H1 (cell line): Measurements from ENCODE around the gene SEPTIN5. TPM values are rescaled to one million over a fixed set of nuclear protein-coding genes. Genes with fewer than 3 reads are reported as not detected.

Experiments used
- CTCF ChIA-PET: fragments of 300-600 bp; sonication (Branson Sonifier 250); formaldehyde crosslinking; loops from one replicate; lab custom pipeline; 2021; ENCODE audit not compliant: partially characterized antibody; lab: Charles Lee
- POLR2A ChIA-PET: fragments of 300-600 bp; sonication (Branson Sonifier 250); formaldehyde crosslinking; loops from one replicate; lab custom pipeline; 2021; ENCODE audit warnings: inconsistent platforms; ENCODE audit not compliant: partially characterized antibody; lab: Charles Lee
- DNase-seq, 2 experiments: peaks; one replicate each; pipeline versions ENCODE4 v3.0.0 to v3.0.0-alpha.2; 2010 to 2022; ENCODE audit warnings: low spot score in 2 of 2, low read depth in 1 of 2, mixed read lengths in 1 of 2
- FAIRE-seq: peaks from 2 replicates; lab custom pipeline; 2011; peaks lifted over from hg19 to GRCh38; lab: Jason Lieb, UNC
- H2AFZ ChIP-seq: 2 replicates; pipeline ENCODE4 v1.8.1; 2012; ENCODE audit warnings: low read length, inconsistent platforms
- H2AK5ac ChIP-seq: 2 replicates; pipeline ENCODE4 v1.6.1; 2013; ENCODE audit warnings: low read depth, low read length
- H2BK120ac ChIP-seq: replicated peaks from 2 replicates; pipeline ENCODE3; 2013; ENCODE audit warnings: low read depth, low read length, inconsistent platforms
- H2BK12ac ChIP-seq: 2 replicates; pipeline ENCODE4 v1.6.1; 2013; ENCODE audit warnings: low read depth, low read length
- H2BK15ac ChIP-seq: 2 replicates; pipeline ENCODE4 v1.6.1; 2013; ENCODE audit warnings: low read length
- H2BK20ac ChIP-seq: 2 replicates; pipeline ENCODE4 v1.6.1; 2013; ENCODE audit warnings: low read length
- H2BK5ac ChIP-seq: 2 replicates; pipeline ENCODE4 v1.6.1; 2013; ENCODE audit warnings: low read depth, low read length
- H3K14ac ChIP-seq: 2 replicates; pipeline ENCODE4 v1.6.1; 2013; ENCODE audit warnings: inconsistent platforms; ENCODE audit not compliant: insufficient read length
- H3K18ac ChIP-seq: 2 replicates; pipeline ENCODE4 v1.6.1; 2013; ENCODE audit warnings: low read length; ENCODE audit errors: extremely low read depth
- H3K23ac ChIP-seq: 2 replicates; pipeline ENCODE4 v1.6.1; 2013; ENCODE audit warnings: inconsistent platforms; ENCODE audit not compliant: insufficient read length
- H3K23me2 ChIP-seq: 2 replicates; pipeline ENCODE4 v1.6.1; 2013; ENCODE audit warnings: low read depth, low read length
- H3K27ac ChIP-seq: 2 replicates; pipeline ENCODE4 v1.6.1; 2011; ENCODE audit warnings: low read depth, low read length, inconsistent platforms
- H3K27me3 ChIP-seq, 4 experiments: replicated peaks in 1 of 4; 1 replicate in 1 of 4; 2 replicates in 3 of 4; pipeline versions ENCODE4 v1.6.1 to v1.8.1; 2011 to 2013; ENCODE audit warnings: low read length in 3 of 4, mild to moderate bottlenecking in 3 of 4, inconsistent platforms in 2 of 4, mixed read lengths in 2 of 4, moderate library complexity in 1 of 4; ENCODE audit not compliant: control insufficient read depth in 3 of 4, insufficient read depth in 3 of 4; ENCODE audit errors: extremely low read depth in 1 of 4
- H3K36me3 ChIP-seq, 4 experiments: 2 replicates each; pipeline versions ENCODE4 v1.6.1 to v1.8.1; 2011 to 2013; ENCODE audit warnings: mild to moderate bottlenecking in 4 of 4, low read length in 3 of 4, moderate library complexity in 2 of 4, control low read depth in 1 of 4, inconsistent platforms in 1 of 4; ENCODE audit not compliant: insufficient read depth in 4 of 4, control insufficient read depth in 2 of 4
- H3K4ac ChIP-seq: replicated peaks from 2 replicates; pipeline ENCODE3; 2013; ENCODE audit warnings: low read length, low read depth, mixed read lengths, inconsistent platforms; ENCODE audit not compliant: insufficient read length
- H3K4me1 ChIP-seq, 4 experiments: replicated peaks in 1 of 4; 1 replicate in 1 of 4; 2 replicates in 3 of 4; pipeline versions ENCODE4 v1.6.1 to v1.8.1; 2011 to 2013; ENCODE audit warnings: low read length in 3 of 4, inconsistent platforms in 2 of 4, mixed read lengths in 1 of 4; ENCODE audit not compliant: insufficient read depth in 4 of 4, control insufficient read depth in 3 of 4
- H3K4me2 ChIP-seq, 2 experiments: 2 replicates each; pipeline versions ENCODE4 v1.6.1 to v1.8.1; 2011 to 2013; ENCODE audit warnings: low read depth in 2 of 2, low read length in 2 of 2, control low read depth in 1 of 2, inconsistent platforms in 1 of 2, mild to moderate bottlenecking in 1 of 2; ENCODE audit not compliant: insufficient read depth in 1 of 2
- H3K4me3 ChIP-seq, 4 experiments: fragments of 200-600, 300-600 bp in 1 of 4; sonication (generic), shearing (Covaris generic), sonication (Bioruptor Twin) in 1 of 4; 2 replicates each; pipeline versions ENCODE4 v1.5.1 to v1.8.1; 2011 to 2016; ENCODE audit warnings: low read length in 4 of 4, low read depth in 3 of 4, control low read depth in 2 of 4, inconsistent platforms in 2 of 4, mild to moderate bottlenecking in 2 of 4, mixed read lengths in 1 of 4, moderate library complexity in 1 of 4; ENCODE audit not compliant: insufficient read depth in 2 of 4; ENCODE audit errors: extremely low read depth in 1 of 4
- H3K56ac ChIP-seq: replicated peaks from 2 replicates; pipeline ENCODE3; 2013; ENCODE audit warnings: low read depth, mild to moderate bottlenecking, mixed read lengths, low read length, inconsistent platforms; ENCODE audit not compliant: insufficient read length
- H3K79me1 ChIP-seq: 2 replicates; pipeline ENCODE4 v1.6.1; 2013; ENCODE audit warnings: low read depth, low read length, control low read depth
- H3K79me2 ChIP-seq, 2 experiments: 2 replicates each; pipeline versions ENCODE4 v1.6.1 to v1.8.1; 2012 to 2013; ENCODE audit warnings: low read length in 2 of 2, mild to moderate bottlenecking in 2 of 2, inconsistent platforms in 1 of 2; ENCODE audit not compliant: insufficient read depth in 2 of 2, control insufficient read depth in 1 of 2
- H3K9ac ChIP-seq, 4 experiments: replicated peaks in 1 of 4; 1 replicate in 1 of 4; 2 replicates in 3 of 4; pipeline versions ENCODE4 v1.6.1 to v1.8.1; 2011 to 2013; ENCODE audit warnings: low read depth in 3 of 4, low read length in 3 of 4, control low read depth in 2 of 4, mild to moderate bottlenecking in 2 of 4, moderate library complexity in 2 of 4, inconsistent platforms in 1 of 4; ENCODE audit errors: extremely low read depth in 1 of 4
- H3K9me3 ChIP-seq, 2 experiments: 2 replicates each; pipeline versions ENCODE4 v1.6.1 to v1.8.1; 2012 to 2013; ENCODE audit warnings: mild to moderate bottlenecking in 2 of 2, moderate library complexity in 2 of 2, control low read depth in 1 of 2, inconsistent platforms in 1 of 2, low read depth in 1 of 2, low read length in 1 of 2, mixed read lengths in 1 of 2; ENCODE audit not compliant: insufficient read depth in 2 of 2
- H4K20me1 ChIP-seq, 2 experiments: replicated peaks in 1 of 2; 2 replicates each; pipeline versions ENCODE3 to v1.8.1; 2011 to 2013; ENCODE audit warnings: inconsistent platforms in 2 of 2, low read length in 2 of 2, mild to moderate bottlenecking in 1 of 2; ENCODE audit not compliant: insufficient read depth in 2 of 2, control insufficient read depth in 1 of 2
- H4K5ac ChIP-seq: 2 replicates; pipeline ENCODE4 v1.6.1; 2013; ENCODE audit warnings: low read length, low read depth, mixed read lengths, inconsistent platforms; ENCODE audit not compliant: insufficient read length
- H4K8ac ChIP-seq: 2 replicates; pipeline ENCODE4 v1.8.0; 2013; ENCODE audit warnings: mild to moderate bottlenecking, moderate library complexity, low read length, inconsistent platforms; ENCODE audit not compliant: insufficient read depth; ENCODE audit errors: extremely low read depth
- H4K91ac ChIP-seq: replicated peaks from 2 replicates; pipeline ENCODE3; 2013; ENCODE audit warnings: low read length, mixed read lengths, inconsistent platforms; ENCODE audit not compliant: insufficient read length
- PHF8 ChIP-seq: fragments of 200-600 bp; sonication (generic); conservative IDR thresholded peaks from 2 replicates; pipeline ENCODE4 v1.7.1; 2012; ENCODE audit warnings: low read depth, mild to moderate bottlenecking, inconsistent platforms, low read length, moderate library complexity
- SUZ12 ChIP-seq: fragments of 200-600 bp; sonication (generic); IDR thresholded peaks from 2 replicates; pipeline ENCODE4 v1.6.1; 2012; ENCODE audit warnings: mild to moderate bottlenecking, inconsistent platforms, low read length, moderate library complexity, mixed read lengths
- WGBS, 2 experiments: shearing (Covaris generic) in 1 of 2; methylation state at CpG; one replicate each; pipeline versions ENCODE4 v1.1.6 to v1.1.7; 2013 to 2015; ENCODE audit warnings: low lambda C conversion rate in 2 of 2, mixed read lengths in 2 of 2, inconsistent platforms in 1 of 2, low coverage in 1 of 2, missing lambda C conversion rate in 1 of 2; ENCODE audit not compliant: insufficient replicate concordance in 2 of 2, insufficient coverage in 1 of 2, insufficient read length in 1 of 2; ENCODE audit errors: extremely low coverage in 1 of 2, missing lambda C conversion rate in 1 of 2; 5-methylcytosine and 5-hydroxymethylcytosine counted together
- polyA plus RNA-seq, 7 experiments: library from polyadenylated mRNA; depleted of rRNA in 3 of 7; stranded (reverse) in 5 of 7; unstranded in 2 of 7; fragments of >200 nt in 5 of 7; fragments of 200-250 nt in 2 of 7; gene quantifications; 1 replicate in 5 of 7; 2 replicates in 1 of 7; 4 replicates in 1 of 7; pipeline versions ENCODE4 v1.2.1 to v1.2.3, GENCODE V29; 2011 to 2013; ENCODE audit warnings: missing spikeins in 2 of 7, mixed read lengths in 2 of 7
- total RNA-seq: library from RNA; stranded (reverse); fragmentation: NEBNext Ultra II Directional; extraction: Animal tissue kit (Norgen Biotek cat#: 25700); gene quantifications from 2 replicates; pipeline ENCODE4 v1.2.1, GENCODE V29; 2021

Gene SEPTIN5
- total and polyA plus RNA-seq, 2 of the 8 experiments (the other 6 are each of a cell fraction or from before 2014, with no cell fraction given) = 6.0 to 8.6 TPM

- H3K23ac ChIP-seq = no peak overlapping the region
- FAIRE-seq = no peak
- H3K4me1 ChIP-seq = peaks cover 0 to 44% (median 26%) of the 10 kb centered on the region in 4 experiments; a peak in 6 of 7 replicates
- H2BK15ac ChIP-seq = peak overlapping the region; percentile 95; the same call in 1 of the 2 replicates
- H2AK5ac ChIP-seq = peak overlapping the region; percentile 89; the same call in 1 of the 2 replicates
- H2BK5ac ChIP-seq = 0 out of 2 replicates have a peak overlapping the region, but pooled peaks have one; percentile 16
- H3K79me2 ChIP-seq = no peaks in the 10 kb centered on the region
- no peak overlapping the region for H4K8ac ChIP-seq
- H3K9me3 ChIP-seq = no peaks in the 10 kb centered on the region; a peak in 1 of 4 replicates
- 85% methylated on average over 12 of the region's 12 CpGs; no CpG with 5 or more reads in 1 of the 2 experiments for WGBS, 2 experiments
- peaks cover 0 to 5% (median 0%) of the 10 kb centered on the region in 4 experiments; a peak in 1 of 8 replicates for H3K36me3 ChIP-seq
- no peak for DNase-seq
- no peaks in the 10 kb centered on the region for H3K79me1 ChIP-seq
- no peak overlapping the region for H3K18ac ChIP-seq
- H4K5ac ChIP-seq = no peak overlapping the region
- POLR2A ChIA-PET = interaction anchor here (0.7 kb wide), 1 partner anchor 31 kb away, joined by 3 read pairs; no protein-coding TSS in a partner anchor
- H3K56ac ChIP-seq = no peak overlapping the region
- H2AFZ ChIP-seq = no peak overlapping the region
- peaks cover 64 to 99% (median 84%) of the 10 kb centered on the region in 4 experiments for H3K27me3 ChIP-seq
- H4K91ac ChIP-seq = no peak overlapping the region
- no peak overlapping the region; a peak in 1 of 4 replicates for H3K4me2 ChIP-seq
- H2BK12ac ChIP-seq = peak overlapping the region; percentile 60
- no peak overlapping the region for H3K27ac ChIP-seq
- peaks cover 13 to 25% of the 10 kb centered on the region in 2 experiments for H4K20me1 ChIP-seq
- H3K4me3 ChIP-seq = no peak overlapping the region
- H3K9ac ChIP-seq = no peak overlapping the region
- no peak overlapping the region for H2BK20ac ChIP-seq
- H2BK120ac ChIP-seq = no peak overlapping the region
- H3K23me2 ChIP-seq = peaks cover 27% of the 10 kb centered on the region; the same call in 1 of the 2 replicates
- no peak overlapping the region for H3K14ac ChIP-seq
- H3K4ac ChIP-seq = no peak overlapping the region
- TF ChIP-seq SUZ12 (peak; percentile 30; the same call in 1 of the 2 replicates), PHF8 (no peak)
- TF ChIP-seq, all 59 proteins: peak for 1
- CTCF ChIA-PET = interaction anchor here (0.6 to 3.9 kb wide), 11 partner anchors 10 to 91 kb away, joined by 3 to 18 read pairs (median 4); no protein-coding TSS in a partner anchor
Measured at GRCh38 chr22:19719488-19720021, 5.3 kb downstream of the SEPTIN5 start.
